GM19455 (cell line): ENCODE results near the gene ECT2.
"Not testable (repeated sequence)": the region's sequence is repeated elsewhere in the genome, so short reads cannot be mapped to it uniquely, and the experiment has no call there.

Experiments
- ATAC-seq: cut with Tn5 transposase; IDR thresholded peaks from one replicate; pipeline ENCODE4 v1.9.1; 2021; ENCODE audit not compliant: unreplicated experiment

The ECT2 gene

GRCh38 chr3:172855037-172855436, 104.5 kb downstream of the ECT2 start:
- no peak for ATAC-seq

GRCh38 chr3:172856795-172857742, 106.5 kb downstream of the ECT2 start:
- no peak for ATAC-seq

- ATAC-seq, result no peak
These were observed 108.5 kb downstream of the ECT2 start for GRCh38 chr3:172859041-172859440.

- not testable (repeated sequence) for ATAC-seq
These were observed 116.3 kb downstream of the ECT2 start for GRCh38 chr3:172866726-172867350.

- ATAC-seq, result no peak
These were observed 118.2 kb downstream of the ECT2 start for GRCh38 chr3:172868582-172869200.

GRCh38 chr3:172869368-172869771, 118.8 kb downstream of the ECT2 start:
- no peak for ATAC-seq

- no peak for ATAC-seq
These were observed 119.4 kb downstream of the ECT2 start for GRCh38 chr3:172869784-172870518.
